Epithelial cell of esophagus (primary cell): Measurements from ENCODE around the gene AHCYL1.
"Not testable (repeated sequence)": the region's sequence is repeated elsewhere in the genome, so short reads cannot be mapped to it uniquely, and the experiment has no call there.

Experiments used
- DNase-seq: peaks from one replicate; pipeline ENCODE4 v3.0.0; 2010; ENCODE audit warnings: low read depth
- H3K4me3 ChIP-seq: 2 replicates; pipeline ENCODE4 v1.5.1; 2011; ENCODE audit warnings: mild to moderate bottlenecking, low read length, control low read depth
- TF ChIP-seq, protein P1 (sequence below): IDR thresholded peaks from 2 replicates; pipeline ENCODE4 v1.5.1; 2011; ENCODE audit warnings: low read depth, mild to moderate bottlenecking, low read length, control low read depth, inconsistent platforms; ENCODE audit not compliant: insufficient read depth; ENCODE audit errors: missing control alignments

The AHCYL1 gene

GRCh38 chr1:109947582-109948284 is 36.8 kb upstream of the AHCYL1 start:
- TF ChIP-seq, protein P1, sequence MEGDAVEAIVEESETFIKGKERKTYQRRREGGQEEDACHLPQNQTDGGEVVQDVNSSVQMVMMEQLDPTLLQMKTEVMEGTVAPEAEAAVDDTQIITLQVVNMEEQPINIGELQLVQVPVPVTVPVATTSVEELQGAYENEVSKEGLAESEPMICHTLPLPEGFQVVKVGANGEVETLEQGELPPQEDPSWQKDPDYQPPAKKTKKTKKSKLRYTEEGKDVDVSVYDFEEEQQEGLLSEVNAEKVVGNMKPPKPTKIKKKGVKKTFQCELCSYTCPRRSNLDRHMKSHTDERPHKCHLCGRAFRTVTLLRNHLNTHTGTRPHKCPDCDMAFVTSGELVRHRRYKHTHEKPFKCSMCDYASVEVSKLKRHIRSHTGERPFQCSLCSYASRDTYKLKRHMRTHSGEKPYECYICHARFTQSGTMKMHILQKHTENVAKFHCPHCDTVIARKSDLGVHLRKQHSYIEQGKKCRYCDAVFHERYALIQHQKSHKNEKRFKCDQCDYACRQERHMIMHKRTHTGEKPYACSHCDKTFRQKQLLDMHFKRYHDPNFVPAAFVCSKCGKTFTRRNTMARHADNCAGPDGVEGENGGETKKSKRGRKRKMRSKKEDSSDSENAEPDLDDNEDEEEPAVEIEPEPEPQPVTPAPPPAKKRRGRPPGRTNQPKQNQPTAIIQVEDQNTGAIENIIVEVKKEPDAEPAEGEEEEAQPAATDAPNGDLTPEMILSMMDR = no peak
- no peak for DNase-seq
- H3K4me3 ChIP-seq = no peak overlapping the region

DNA sequence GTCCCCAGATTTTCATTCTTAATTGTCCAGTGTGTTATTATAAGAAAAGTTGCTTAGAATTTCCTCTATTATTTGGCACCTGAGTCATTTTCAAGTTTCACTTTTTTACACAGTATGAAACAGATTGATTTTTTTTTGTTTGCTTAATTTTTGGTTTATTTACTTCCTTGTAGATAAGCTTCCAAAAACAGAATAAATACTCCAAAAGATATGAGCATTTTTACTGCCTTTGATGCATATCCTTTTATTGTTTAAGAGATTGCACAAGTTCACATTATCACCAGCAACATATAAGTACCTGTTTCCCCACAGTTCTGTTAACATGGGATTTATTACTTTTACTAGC is 36.3 kb upstream of the AHCYL1 start:
- no peak for DNase-seq
- H3K4me3 ChIP-seq = no peak overlapping the region
- TF ChIP-seq, protein P1 = no peak

GRCh38 chr1:109950038-109950437 is 34.5 kb upstream of the AHCYL1 start:
- H3K4me3 ChIP-seq = no peak overlapping the region
- TF ChIP-seq, protein P1 = no peak
- no peak for DNase-seq

DNA sequence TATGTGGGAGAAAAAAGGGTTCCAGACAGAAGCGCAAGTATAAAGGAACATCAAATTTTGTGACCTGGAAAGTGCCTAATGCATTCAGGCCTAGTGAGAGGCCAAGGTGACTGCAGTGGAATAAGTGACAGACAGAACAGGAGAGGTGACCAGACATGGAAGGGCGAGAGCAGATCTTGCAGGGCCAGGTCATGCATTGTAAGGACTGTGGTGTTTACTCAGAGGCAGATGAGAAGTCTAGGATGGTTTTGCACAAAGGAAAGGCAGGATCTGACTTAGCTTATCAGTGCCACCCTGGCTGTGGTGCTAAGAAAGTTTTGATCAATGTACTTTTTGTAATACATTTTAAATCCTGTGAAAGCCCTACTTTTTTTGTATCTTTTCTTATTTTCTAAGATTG is 34.1 kb upstream of the AHCYL1 start:
- no peak overlapping the region for H3K4me3 ChIP-seq
- DNase-seq = no peak
- TF ChIP-seq, protein P1 = no peak

GRCh38 chr1:109951501-109951900 is 33.1 kb upstream of the AHCYL1 start:
- H3K4me3 ChIP-seq, DNase-seq: not testable (repeated sequence)

GRCh38 chr1:109954041-109954512 is 30.5 kb upstream of the AHCYL1 start:
- DNase-seq = no peak
- TF ChIP-seq, protein P1 = no peak
- no peak overlapping the region for H3K4me3 ChIP-seq

GRCh38 chr1:109959632-109959973 is 25.0 kb upstream of the AHCYL1 start:
- H3K4me3 ChIP-seq = no peak overlapping the region
- TF ChIP-seq, protein P1 = no peak
- no peak for DNase-seq
